SK-N-SH (cell line): ENCODE data around the gene BHMT. TPM values are rescaled to one million over a fixed set of nuclear protein-coding genes. Genes with fewer than 3 reads are reported as not detected.

Source experiments
- CTCF ChIA-PET: fragments of 300-600, 350-600 bp; formaldehyde crosslinking; extraction: SDS; loops from one replicate; lab custom pipeline; 2021; lab: Yijun Ruan, JAX
- POLR2A ChIA-PET: fragments of 350-600 bp; sonication (Branson Sonifier 250); formaldehyde crosslinking; extraction: SDS; loops from one replicate; lab custom pipeline; 2020; ENCODE audit warnings: antibody characterized with exemption, inconsistent platforms; lab: Yijun Ruan, JAX
- DNase-seq: peaks from one replicate; pipeline ENCODE4 v3.0.0; 2012
- H2AFZ ChIP-seq: fragments of 200-600 bp; sonication (generic); 2 replicates; pipeline ENCODE4 v1.8.1; 2016; ENCODE audit warnings: antibody characterized with exemption, mild to moderate bottlenecking, low read depth
- H3F3A ChIP-seq: fragments of 200-600 bp; sonication (generic); replicated peaks from 2 replicates; pipeline ENCODE3; 2016; ENCODE audit warnings: antibody characterized with exemption, mild to moderate bottlenecking; ENCODE audit not compliant: insufficient read depth
- H3K27ac ChIP-seq, 2 experiments: fragments of 200-500 bp in 1 of 2; fragments of 200-600 bp in 1 of 2; sonication (Bioruptor generic) in 1 of 2; sonication (generic), shearing (Covaris generic) in 1 of 2; 2 replicates each; pipeline versions ENCODE4 v1.5.1 to v1.6.1; 2014 to 2016; ENCODE audit warnings: low read depth in 2 of 2, inconsistent platforms in 1 of 2, low read length in 1 of 2, mild to moderate bottlenecking in 1 of 2, mixed read lengths in 1 of 2
- H3K27me3 ChIP-seq: fragments of 200-600 bp; sonication (generic), shearing (Covaris generic); 2 replicates; pipeline ENCODE4 v1.6.1; 2016; ENCODE audit warnings: mixed run types; ENCODE audit not compliant: insufficient read depth
- H3K36me3 ChIP-seq, 2 experiments: fragments of 200-500 bp in 1 of 2; fragments of 200-600 bp in 1 of 2; sonication (Bioruptor generic) in 1 of 2; sonication (generic) in 1 of 2; replicated peaks in 1 of 2; 2 replicates each; pipeline versions ENCODE3 to v1.5.1; 2014 to 2016; ENCODE audit warnings: low read length in 1 of 2, mild to moderate bottlenecking in 1 of 2; ENCODE audit not compliant: insufficient read depth in 2 of 2, control insufficient read depth in 1 of 2
- H3K4me1 ChIP-seq, 2 experiments: fragments of 200-500 bp in 1 of 2; fragments of 200-600 bp in 1 of 2; sonication (Bioruptor generic) in 1 of 2; sonication (generic), shearing (Covaris generic) in 1 of 2; 2 replicates each; pipeline versions ENCODE4 v1.5.1 to v1.6.1; 2014 to 2016; ENCODE audit warnings: low read depth in 1 of 2, low read length in 1 of 2, mixed run types in 1 of 2; ENCODE audit not compliant: insufficient read depth in 2 of 2, control insufficient read depth in 1 of 2
- H3K4me2 ChIP-seq: fragments of 200-600 bp; sonication (generic), shearing (Covaris generic); 2 replicates; pipeline ENCODE4 v1.6.1; 2017; ENCODE audit warnings: mixed run types
- H3K4me3 ChIP-seq, 2 experiments: fragments of 200-500 bp in 1 of 2; fragments of 200-600 bp in 1 of 2; sonication (Bioruptor generic) in 1 of 2; sonication (generic), shearing (Covaris generic) in 1 of 2; 2 replicates each; pipeline versions ENCODE4 v1.5.1 to v1.8.1; 2014 to 2016; ENCODE audit warnings: low read depth in 2 of 2, inconsistent platforms in 1 of 2, low read length in 1 of 2, mild to moderate bottlenecking in 1 of 2, mixed read lengths in 1 of 2, moderate library complexity in 1 of 2
- H3K79me2 ChIP-seq: fragments of 200-600 bp; sonication (generic); 2 replicates; pipeline ENCODE4 v1.8.1; 2017; ENCODE audit warnings: mild to moderate bottlenecking; ENCODE audit not compliant: insufficient read depth
- H3K9ac ChIP-seq: fragments of 200-600 bp; sonication (generic); 2 replicates; pipeline ENCODE4 v1.6.1; 2017; ENCODE audit warnings: mixed run types
- H3K9me2 ChIP-seq: fragments of 200-600 bp; sonication (generic); 2 replicates; pipeline ENCODE4 v1.6.1; 2017; ENCODE audit warnings: mixed run types
- H3K9me3 ChIP-seq: fragments of 200-600 bp; sonication (generic); 2 replicates; pipeline ENCODE4 v1.6.1; 2017; ENCODE audit warnings: mixed run types, mild to moderate bottlenecking, moderate library complexity
- H4K20me1 ChIP-seq: fragments of 200-600 bp; sonication (generic); 2 replicates; pipeline ENCODE4 v1.6.1; 2017; ENCODE audit warnings: mild to moderate bottlenecking, mixed run types; ENCODE audit not compliant: insufficient read depth
- CTCF ChIP-seq: fragments of 200-600 bp; sonication (generic); IDR thresholded peaks from 2 replicates; pipeline ENCODE4 v1.6.1; 2017; ENCODE audit warnings: antibody characterized with exemption, mild to moderate bottlenecking, moderate library complexity
- EP300 ChIP-seq, 2 experiments: IDR thresholded peaks; 2 replicates each; pipeline versions ENCODE4 v1.4.0 to v1.6.1; 2012; ENCODE audit warnings: borderline replicate concordance in 1 of 2, low read depth in 1 of 2, low read length in 1 of 2
- FOXJ3 ChIP-seq: sonication (generic); formaldehyde crosslinking; IDR thresholded peaks from 2 replicates; pipeline ENCODE4 v1.5.1; 2020; ENCODE audit warnings: mild to moderate bottlenecking, missing genetic modification reagents
- FOXM1 ChIP-seq: IDR thresholded peaks from 2 replicates; pipeline ENCODE4 v1.4.0; 2012; ENCODE audit warnings: low read depth, mild to moderate bottlenecking
- GATA2 ChIP-seq: sonication (generic); formaldehyde crosslinking; IDR thresholded peaks from 2 replicates; pipeline ENCODE4 v1.5.0; 2020; ENCODE audit warnings: mild to moderate bottlenecking, missing genetic modification reagents
- JUND ChIP-seq: IDR thresholded peaks from 2 replicates; pipeline ENCODE4 v1.4.0; 2012
- MEF2A ChIP-seq: IDR thresholded peaks from 2 replicates; pipeline ENCODE4 v1.4.0; 2012; ENCODE audit warnings: low read depth, borderline replicate concordance
- NFIC ChIP-seq: IDR thresholded peaks from 2 replicates; pipeline ENCODE4 v1.4.0; 2012; ENCODE audit warnings: borderline replicate concordance
- NRF1 ChIP-seq: IDR thresholded peaks from 2 replicates; pipeline ENCODE4 v1.6.1; 2012; ENCODE audit warnings: low read depth, mild to moderate bottlenecking, low read length
- PBX3 ChIP-seq: IDR thresholded peaks from 2 replicates; pipeline ENCODE4; 2012
- RAD21 ChIP-seq: IDR thresholded peaks from 2 replicates; pipeline ENCODE4 v1.6.1; 2012; ENCODE audit warnings: mild to moderate bottlenecking, low read length
- SMC3 ChIP-seq: IDR thresholded peaks from 2 replicates; pipeline ENCODE4 v1.6.1; 2012; ENCODE audit warnings: low read depth, low read length, improper control_type of control experiment
- TEAD4 ChIP-seq: IDR thresholded peaks from 2 replicates; pipeline ENCODE4 v1.4.0; 2012; ENCODE audit warnings: mild to moderate bottlenecking, borderline replicate concordance; ENCODE audit not compliant: insufficient read depth
- USF2 ChIP-seq: fragments of 150-350 bp; IDR thresholded peaks from 2 replicates; pipeline ENCODE4 v1.6.1; 2017; ENCODE audit warnings: antibody characterized with exemption, low read length, low read depth, borderline replicate concordance
- YY1 ChIP-seq: IDR thresholded peaks from 2 replicates; pipeline ENCODE4 v1.4.0; 2012; ENCODE audit warnings: low read depth, mild to moderate bottlenecking
- WGBS: methylation state at CpG from one replicate; pipeline ENCODE4 v1.1.6; 2017; ENCODE audit warnings: low lambda C conversion rate; 5-methylcytosine and 5-hydroxymethylcytosine counted together
- polyA plus RNA-seq, 3 experiments: library from polyadenylated mRNA; depleted of rRNA; stranded (reverse); fragments of >200 nt; gene quantifications; 2 replicates each; pipeline ENCODE4 v1.2.3, GENCODE V29; 2012

Gene BHMT
- polyA plus RNA-seq, 1 of the 3 experiments (the other 2 are of a cell fraction), result not detected

GRCh38 chr5:79133121-79133656 lies 21.6 kb downstream of the BHMT start:
- Histone ChIP-seq H3K4me3 (peak overlapping the region; percentile 43 to 59), H3K27me3 (no peaks in the 10 kb centered on the region), H3K4me1 (peaks cover 0 to 12% of the 10 kb centered on the region in 2 experiments; a peak in 2 of 4 replicates), H3K9me2 (no peaks in the 10 kb centered on the region), H3K36me3 (no peaks in the 10 kb centered on the region), H3K9ac (peak overlapping the region; percentile 48; the same call in 1 of the 2 replicates), H2AFZ (peak overlapping the region; percentile 78), H3K9me3 (no peaks in the 10 kb centered on the region), H4K20me1 (no peaks in the 10 kb centered on the region), H3K4me2 (peak overlapping the region; percentile 84), H3K27ac (peak overlapping the region; percentile 74 to 82), H3F3A (peaks cover 8% of the 10 kb centered on the region)
- CTCF ChIA-PET, result interaction anchor here (0.6 to 8.8 kb wide), 84 partner anchors 9 to 951 kb away, joined by 3 to 585 read pairs (median 5); partner anchors contain the start of genes ARSB, BHMT2, HOMER1 and JMY
- POLR2A ChIA-PET, result interaction anchor here (0.9 to 1.6 kb wide), 3 partner anchors 108 to 148 kb away, joined by 3 to 9 read pairs (median 4); partner anchors contain the start of gene ARSB
- peak; percentile 30 for DNase-seq
- 0% methylated on average over 4 of the region's 4 CpGs for WGBS
- TF ChIP-seq GATA2 (no peak), SMC3 (0 out of 2 replicates have a peak, but pooled peaks have one; percentile 20), RAD21 (peak; percentile 69), TEAD4 (no peak), PBX3 (no peak), YY1 (no peak), EP300 (IDR thresholded peaks at IDR 0.05; ENCODE audit: borderline replicate concordance in 1 of 2, low read depth in 1 of 2, low read length in 1 of 2) (0 out of 4 replicates have a peak, but pooled peaks of 1 of the 2 experiments have one; percentile 7), CTCF (peak; percentile 57)
- TF ChIP-seq, all 33 proteins: peak for 4
- no peaks in the 10 kb centered on the region for H3K79me2 ChIP-seq

- Histone ChIP-seq H3K36me3 (no peaks in the 10 kb centered on the region), H3K9me3 (no peaks in the 10 kb centered on the region), H3K4me2 (peak overlapping the region; percentile 84), H3K9ac (peak overlapping the region; percentile 48; the same call in 1 of the 2 replicates), H2AFZ (peak overlapping the region; percentile 78), H3K4me3 (peak overlapping the region; percentile 43 to 59), H3K27me3 (no peaks in the 10 kb centered on the region), H3K9me2 (no peaks in the 10 kb centered on the region), H3K4me1 (peaks cover 0 to 12% of the 10 kb centered on the region in 2 experiments; a peak in 2 of 4 replicates), H3K27ac (peak overlapping the region; percentile 74 to 82), H3K79me2 (no peaks in the 10 kb centered on the region), H4K20me1 (no peaks in the 10 kb centered on the region), H3F3A (peaks cover 8% of the 10 kb centered on the region)
- ChIA-PET CTCF (interaction anchor here (0.6 to 8.8 kb wide), 75 partner anchors 8 to 950 kb away, joined by 3 to 585 read pairs (median 5); partner anchors contain the start of genes ARSB, BHMT2, HOMER1 and JMY), POLR2A (interaction anchor here (1.3 to 1.6 kb wide), 2 partner anchors 109 to 149 kb away, joined by 3 to 9 read pairs; partner anchors contain the start of gene ARSB)
- 10% methylated on average over 11 of the region's 11 CpGs for WGBS
- DNase-seq, result peak; percentile 69
- TF ChIP-seq EP300 (IDR thresholded peaks at IDR 0.05; ENCODE audit: borderline replicate concordance in 1 of 2, low read depth in 1 of 2, low read length in 1 of 2), result no peak
- no peak for TF ChIP-seq JUND
- TF ChIP-seq MEF2A, result no peak
- peak; percentile 78 for TF ChIP-seq SMC3
- no peak for TF ChIP-seq PBX3
- TF ChIP-seq FOXM1, result no peak
- 0 out of 2 replicates have a peak, but pooled peaks have one; percentile 12 for TF ChIP-seq NRF1
- TF ChIP-seq CTCF, result peak; percentile 81
- TF ChIP-seq FOXJ3 (CRISPR knock-in tag), result no peak
- TF ChIP-seq NFIC, result no peak
- TF ChIP-seq USF2, result no peak
- peak; percentile 81 for TF ChIP-seq RAD21
These were observed 22.2 kb downstream of the BHMT start for GRCh38 chr5:79133657-79134451.
